PC-3 (cell line): Measurements from ENCODE around the gene RBM20.

ENCODE experiments used
- EZH2 ChIP-seq: fragments of 300-600 bp; sonication (generic); IDR thresholded peaks from one replicate; pipeline ENCODE4 v1.6.1; 2017; ENCODE audit warnings: antibody characterized with exemption, mild to moderate bottlenecking, low read length; ENCODE audit not compliant: unreplicated experiment
- TF ChIP-seq, protein P1 (sequence below): fragments of 300-600 bp; sonication (generic); conservative IDR thresholded peaks from 2 replicates; pipeline ENCODE4 v1.5.1; 2017; ENCODE audit warnings: antibody characterized with exemption, low read depth, mild to moderate bottlenecking, low read length

DNA sequence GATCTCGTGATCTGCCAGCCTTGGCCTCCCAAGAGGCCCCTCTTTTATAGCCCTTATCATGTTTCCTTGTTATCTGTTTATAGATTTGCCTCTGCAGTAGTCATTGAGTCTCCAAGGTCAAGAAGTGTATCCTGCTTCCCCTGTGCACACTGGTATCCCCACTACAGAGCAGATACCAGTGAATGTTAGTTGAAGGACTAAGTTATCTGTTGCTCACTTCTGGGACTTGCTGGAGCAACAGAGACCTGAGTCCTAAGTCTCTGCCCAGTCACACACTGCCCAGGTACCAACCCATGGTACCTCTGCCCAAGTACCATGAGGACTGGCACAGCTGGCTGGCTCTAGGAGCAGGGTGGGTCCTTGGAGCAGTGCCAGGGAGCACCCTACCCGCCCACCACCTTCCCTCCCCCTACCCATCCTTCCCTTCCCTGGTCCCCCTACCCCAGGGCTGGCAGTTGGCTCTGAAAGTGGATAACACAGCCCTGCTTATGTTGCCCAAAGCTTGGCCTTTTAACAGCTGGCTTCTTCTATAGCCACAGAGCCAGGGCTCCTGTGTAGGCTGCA is 201.1 kb downstream of the RBM20 start:
- TF ChIP-seq, protein P1, sequence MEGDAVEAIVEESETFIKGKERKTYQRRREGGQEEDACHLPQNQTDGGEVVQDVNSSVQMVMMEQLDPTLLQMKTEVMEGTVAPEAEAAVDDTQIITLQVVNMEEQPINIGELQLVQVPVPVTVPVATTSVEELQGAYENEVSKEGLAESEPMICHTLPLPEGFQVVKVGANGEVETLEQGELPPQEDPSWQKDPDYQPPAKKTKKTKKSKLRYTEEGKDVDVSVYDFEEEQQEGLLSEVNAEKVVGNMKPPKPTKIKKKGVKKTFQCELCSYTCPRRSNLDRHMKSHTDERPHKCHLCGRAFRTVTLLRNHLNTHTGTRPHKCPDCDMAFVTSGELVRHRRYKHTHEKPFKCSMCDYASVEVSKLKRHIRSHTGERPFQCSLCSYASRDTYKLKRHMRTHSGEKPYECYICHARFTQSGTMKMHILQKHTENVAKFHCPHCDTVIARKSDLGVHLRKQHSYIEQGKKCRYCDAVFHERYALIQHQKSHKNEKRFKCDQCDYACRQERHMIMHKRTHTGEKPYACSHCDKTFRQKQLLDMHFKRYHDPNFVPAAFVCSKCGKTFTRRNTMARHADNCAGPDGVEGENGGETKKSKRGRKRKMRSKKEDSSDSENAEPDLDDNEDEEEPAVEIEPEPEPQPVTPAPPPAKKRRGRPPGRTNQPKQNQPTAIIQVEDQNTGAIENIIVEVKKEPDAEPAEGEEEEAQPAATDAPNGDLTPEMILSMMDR: no peak
- no peak for TF ChIP-seq EZH2
